Kidney (tissue), 14 donors: Measurements from ENCODE around the gene IMPG2. TPM values are rescaled to one million over a fixed set of nuclear protein-coding genes. Genes with fewer than 3 reads are reported as not detected.
A peak's percentile ranks its signal among the peaks of the same experiment; 100 is the strongest.

Source experiments
- DNase-seq, 5 donors: peaks; one replicate each; pipeline ENCODE4 v3.0.0-alpha.2; 2013 to 2020
- FAIRE-seq: peaks from 2 replicates; lab custom pipeline; 2012; peaks lifted over from hg19 to GRCh38; lab: Jason Lieb, UNC
- H3K27ac ChIP-seq, 2 donors: one replicate each; pipeline ENCODE4 v1.7.0; 2013; ENCODE audit warnings: low read depth in 2 of 2, low read length in 2 of 2, inconsistent platforms in 1 of 2
- H3K27me3 ChIP-seq: one replicate; pipeline ENCODE4 v1.7.1; 2013; ENCODE audit warnings: low read length, inconsistent platforms; ENCODE audit not compliant: control insufficient read depth, insufficient read depth
- H3K36me3 ChIP-seq, 3 donors: one replicate each; pipeline versions ENCODE4 v1.7.0 to v1.7.1; 2013; ENCODE audit warnings: low read length in 3 of 3, control low read depth in 1 of 3, inconsistent platforms in 1 of 3; ENCODE audit not compliant: insufficient read depth in 3 of 3, control insufficient read depth in 2 of 3
- H3K4me1 ChIP-seq, 3 donors: one replicate each; pipeline versions ENCODE4 v1.7.0 to v1.7.1; 2013; ENCODE audit warnings: low read length in 3 of 3, inconsistent platforms in 1 of 3, low read depth in 1 of 3; ENCODE audit not compliant: control insufficient read depth in 2 of 3, insufficient read depth in 2 of 3
- H3K4me3 ChIP-seq, 3 donors: one replicate each; pipeline versions ENCODE4 v1.7.0 to v1.8.1; 2013; ENCODE audit warnings: low read length in 3 of 3, control low read depth in 1 of 3, inconsistent platforms in 1 of 3
- H3K9ac ChIP-seq, 3 donors: one replicate each; pipeline versions ENCODE4 v1.7.0 to v1.7.1; 2013; ENCODE audit warnings: low read length in 3 of 3, control low read depth in 1 of 3, inconsistent platforms in 1 of 3
- H3K9me3 ChIP-seq, 3 donors: one replicate each; pipeline versions ENCODE4 v1.7.0 to v1.7.1; 2013; ENCODE audit warnings: low read length in 3 of 3, control low read depth in 1 of 3, inconsistent platforms in 1 of 3; ENCODE audit not compliant: control insufficient read depth in 2 of 3, insufficient read depth in 1 of 3
- CTCF ChIP-seq: IDR thresholded peaks from 3 replicates; pipeline ENCODE4 v1.5.1; 2012; ENCODE audit warnings: mild to moderate bottlenecking, moderate library complexity, borderline replicate concordance; ENCODE audit not compliant: insufficient read depth; ENCODE audit errors: extremely low read depth
- intact Hi-C: fragments of 100-400 bp; cut with DNase I; formaldehyde crosslinking; loops from one replicate; pipeline ENCODE4 v1.11.1; 2022
- polyA plus RNA-seq: library from polyadenylated mRNA; stranded (reverse); fragments of 350-450 nt; fragmentation: Illumina TruSeq; extraction: RNeasy Lipid Tissue Mini Kit (QIAGEN cat#74804); gene quantifications from one replicate; pipeline ENCODE4 v1.2.3, GENCODE V29; 2014; ENCODE audit warnings: low read depth, low replicate concordance; ENCODE audit not compliant: insufficient read depth
- total RNA-seq: library from RNA; stranded (reverse); fragmentation: NEBNext Ultra II Directional; extraction: Animal tissue kit (Norgen Biotek cat#: 25700); gene quantifications from one replicate; pipeline ENCODE4 v1.2.1, GENCODE V29; 2021
- donor health status: control.
- donor health status: control.
- donor health status: control.
- donor health status: control.
- donor health status: control.
- donor health status: DM: yes; HTN: yes; CAD: no.
- donor health status: Normal renal cell carcinoma (clear cell type).

The IMPG2 gene
- total and polyA plus RNA-seq, 2 donors from 2014 or later = 0.15 to 0.85 TPM

GRCh38 chr3:101261506-101261905 is 58.9 kb downstream of the IMPG2 start:
- Histone ChIP-seq H3K9ac (no peak overlapping the region), H3K4me1 (no peaks in the 10 kb centered on the region), H3K27me3 (no peaks in the 10 kb centered on the region), H3K4me3 (no peak overlapping the region), H3K9me3 (peaks cover 0 to 8% (median 0%) of the 10 kb centered on the region in 3 donors), H3K27ac (no peak overlapping the region), H3K36me3 (no peaks in the 10 kb centered on the region)
- intact Hi-C loops = no loop called here
- no peak for TF ChIP-seq CTCF
- DNase-seq (no peak), FAIRE-seq (no peak)

GRCh38 chr3:101259485-101260341 is 60.7 kb downstream of the IMPG2 start:
- FAIRE-seq (no peak), DNase-seq (no peak)
- Histone ChIP-seq H3K36me3 (no peaks in the 10 kb centered on the region), H3K9me3 (peaks cover 0 to 2% (median 0%) of the 10 kb centered on the region in 3 donors), H3K27me3 (no peaks in the 10 kb centered on the region), H3K9ac (no peak overlapping the region), H3K4me3 (no peak overlapping the region), H3K4me1 (no peaks in the 10 kb centered on the region), H3K27ac (no peak overlapping the region)
- TF ChIP-seq CTCF = no peak
- intact Hi-C loops = no loop called here

- DNase-seq (peak in 3 of 5 donors; percentile 12 to 84 (median 64)), FAIRE-seq (no peak)
- Histone ChIP-seq H3K9ac (no peak overlapping the region), H3K36me3 (no peaks in the 10 kb centered on the region), H3K27ac (no peak overlapping the region), H3K27me3 (no peaks in the 10 kb centered on the region), H3K4me1 (no peaks in the 10 kb centered on the region), H3K9me3 (no peaks in the 10 kb centered on the region), H3K4me3 (no peak overlapping the region)
- no peak for TF ChIP-seq CTCF
- intact Hi-C loops = no loop called here
Observed at GRCh38 chr3:101256511-101256910, 63.9 kb downstream of the IMPG2 start.
